PC-3 (cell line): ENCODE results near the gene AGRN.

Experiments
- CTCF ChIP-seq: fragments of 300-600 bp; sonication (generic); conservative IDR thresholded peaks from 2 replicates; pipeline ENCODE4 v1.5.1; 2017; ENCODE audit warnings: antibody characterized with exemption, low read depth, mild to moderate bottlenecking, low read length
- EZH2 ChIP-seq: fragments of 300-600 bp; sonication (generic); IDR thresholded peaks from one replicate; pipeline ENCODE4 v1.6.1; 2017; ENCODE audit warnings: antibody characterized with exemption, mild to moderate bottlenecking, low read length; ENCODE audit not compliant: unreplicated experiment

- peak; percentile 99 for TF ChIP-seq CTCF
- no peak for TF ChIP-seq EZH2
Observed at GRCh38 chr1:1063945-1064831, 44.3 kb downstream of the AGRN start.
